Astrocyte (in vitro differentiated cells and primary cell): Measurements from ENCODE around the gene MICAL2. TPM values are rescaled to one million over a fixed set of nuclear protein-coding genes. Genes with fewer than 3 reads are reported as not detected.

Experiments
- DNase-seq: peaks from one replicate; pipeline ENCODE4 v3.0.0-alpha.2; 2010; ENCODE audit warnings: low read depth
- FAIRE-seq: peaks from 2 replicates; lab custom pipeline; 2011; peaks lifted over from hg19 to GRCh38; lab: Jason Lieb, UNC
- H2AFZ ChIP-seq: 2 replicates; pipeline ENCODE4 v1.6.0; 2012; ENCODE audit warnings: low read depth, low read length, inconsistent platforms
- H3K27ac ChIP-seq: 2 replicates; pipeline ENCODE4 v1.5.1; 2011; ENCODE audit warnings: low read depth, low read length, inconsistent platforms
- H3K27me3 ChIP-seq: 2 replicates; pipeline ENCODE4 v1.6.0; 2011; ENCODE audit warnings: low read length, inconsistent platforms; ENCODE audit not compliant: insufficient read depth
- H3K36me3 ChIP-seq: 2 replicates; pipeline ENCODE4 v1.5.1; 2011; ENCODE audit warnings: low read length, inconsistent platforms; ENCODE audit not compliant: insufficient read depth
- H3K4me1 ChIP-seq: 2 replicates; pipeline ENCODE4 v1.5.1; 2011; ENCODE audit warnings: low read length, inconsistent platforms; ENCODE audit not compliant: insufficient read depth
- H3K4me2 ChIP-seq: 2 replicates; pipeline ENCODE4 v1.6.0; 2012; ENCODE audit warnings: low read length, inconsistent platforms
- H3K4me3 ChIP-seq: 2 replicates; pipeline ENCODE4 v1.5.1; 2011; ENCODE audit warnings: low read depth, mild to moderate bottlenecking, low read length, inconsistent platforms; ENCODE audit not compliant: insufficient read depth
- H3K79me2 ChIP-seq: 2 replicates; pipeline ENCODE4 v1.6.0; 2012; ENCODE audit warnings: mild to moderate bottlenecking, low read length, inconsistent platforms; ENCODE audit not compliant: insufficient read depth
- H3K9ac ChIP-seq: 2 replicates; pipeline ENCODE4 v1.6.0; 2012; ENCODE audit warnings: mild to moderate bottlenecking, low read length, inconsistent platforms
- H3K9me3 ChIP-seq: 2 replicates; pipeline ENCODE4 v1.5.1; 2012; ENCODE audit warnings: low read depth, mild to moderate bottlenecking, low read length, inconsistent platforms; ENCODE audit not compliant: insufficient read depth
- H4K20me1 ChIP-seq: 2 replicates; pipeline ENCODE4 v1.6.0; 2012; ENCODE audit warnings: low read length, inconsistent platforms; ENCODE audit not compliant: insufficient read depth
- H3K27ac Mint-ChIP-seq: one replicate; pipeline ENCODE4 v1.8.0; 2021; ENCODE audit warnings: mild to moderate bottlenecking, mixed read lengths; ENCODE audit not compliant: unreplicated experiment
- H3K27me3 Mint-ChIP-seq: one replicate; pipeline ENCODE4 v1.8.0; 2021; ENCODE audit warnings: low read depth, mixed read lengths; ENCODE audit not compliant: unreplicated experiment
- H3K36me3 Mint-ChIP-seq: one replicate; pipeline ENCODE4 v1.8.0; 2021; ENCODE audit warnings: low read depth, mixed read lengths; ENCODE audit not compliant: unreplicated experiment
- H3K4me1 Mint-ChIP-seq: one replicate; pipeline ENCODE4 v1.8.0; 2021; ENCODE audit warnings: low read depth, mixed read lengths; ENCODE audit not compliant: unreplicated experiment
- H3K4me3 Mint-ChIP-seq: one replicate; pipeline ENCODE4 v1.8.0; 2021; ENCODE audit warnings: mild to moderate bottlenecking, moderate library complexity, mixed read lengths; ENCODE audit not compliant: unreplicated experiment
- H3K9me3 Mint-ChIP-seq: one replicate; pipeline ENCODE4 v1.8.0; 2021; ENCODE audit warnings: mild to moderate bottlenecking, mixed read lengths; ENCODE audit not compliant: unreplicated experiment
- EZH2 ChIP-seq: IDR thresholded peaks from 2 replicates; pipeline ENCODE4 v1.6.1; 2012; ENCODE audit warnings: mild to moderate bottlenecking, low read length, inconsistent platforms; ENCODE audit not compliant: insufficient read depth
- total RNA-seq: library from RNA; stranded (reverse); gene quantifications from 2 replicates; pipeline ENCODE4 v1.2.1, GENCODE V29; 2021
- TF ChIP-seq, protein P1 (sequence below): IDR thresholded peaks from 2 replicates; pipeline ENCODE4 v1.5.1; 2011; ENCODE audit warnings: low read depth, mild to moderate bottlenecking, inconsistent platforms, low read length, moderate library complexity; ENCODE audit not compliant: insufficient read depth

Gene MICAL2
- total RNA-seq, 1 donor from 2014 or later: 357 TPM

DNA sequence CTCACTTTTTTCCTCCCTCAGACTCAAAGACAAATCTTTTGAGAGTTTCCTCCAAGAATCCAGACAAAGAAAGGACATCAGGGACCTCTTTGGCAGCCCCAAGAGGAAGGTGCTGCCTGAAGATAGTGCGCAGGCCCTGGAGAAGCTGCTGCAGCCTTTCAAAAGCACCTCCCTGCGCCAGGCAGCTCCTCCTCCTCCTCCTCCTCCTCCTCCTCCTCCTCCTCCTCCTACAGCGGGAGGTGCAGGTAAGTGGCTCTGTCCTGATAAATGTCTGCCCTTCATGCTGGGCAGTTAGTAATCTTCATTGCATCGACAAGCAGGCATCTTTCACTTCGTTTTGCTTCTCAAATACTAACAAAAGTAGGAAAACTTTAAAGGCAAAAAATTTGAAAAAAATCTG lies 184.2 kb downstream of the MICAL2 start:
- no peak overlapping the region for H3K4me3 ChIP-seq
- H2AFZ ChIP-seq: no peak overlapping the region
- no peak overlapping the region for H3K4me2 ChIP-seq
- no peak for DNase-seq
- Mint-ChIP-seq H3K27ac (no peak overlapping the region), H3K27me3 (no peaks in the 10 kb centered on the region), H3K4me1 (peaks cover 3% of the 10 kb centered on the region), H3K36me3 (peaks cover 32% of the 10 kb centered on the region), H3K4me3 (no peak overlapping the region), H3K9me3 (peaks cover 9% of the 10 kb centered on the region)
- H3K27me3 ChIP-seq: no peaks in the 10 kb centered on the region
- no peak overlapping the region for H3K27ac ChIP-seq
- H3K36me3 ChIP-seq: peaks cover 22% of the 10 kb centered on the region
- no peak overlapping the region for H3K9ac ChIP-seq
- H3K9me3 ChIP-seq: no peaks in the 10 kb centered on the region
- no peak for FAIRE-seq
- TF ChIP-seq, protein P1, sequence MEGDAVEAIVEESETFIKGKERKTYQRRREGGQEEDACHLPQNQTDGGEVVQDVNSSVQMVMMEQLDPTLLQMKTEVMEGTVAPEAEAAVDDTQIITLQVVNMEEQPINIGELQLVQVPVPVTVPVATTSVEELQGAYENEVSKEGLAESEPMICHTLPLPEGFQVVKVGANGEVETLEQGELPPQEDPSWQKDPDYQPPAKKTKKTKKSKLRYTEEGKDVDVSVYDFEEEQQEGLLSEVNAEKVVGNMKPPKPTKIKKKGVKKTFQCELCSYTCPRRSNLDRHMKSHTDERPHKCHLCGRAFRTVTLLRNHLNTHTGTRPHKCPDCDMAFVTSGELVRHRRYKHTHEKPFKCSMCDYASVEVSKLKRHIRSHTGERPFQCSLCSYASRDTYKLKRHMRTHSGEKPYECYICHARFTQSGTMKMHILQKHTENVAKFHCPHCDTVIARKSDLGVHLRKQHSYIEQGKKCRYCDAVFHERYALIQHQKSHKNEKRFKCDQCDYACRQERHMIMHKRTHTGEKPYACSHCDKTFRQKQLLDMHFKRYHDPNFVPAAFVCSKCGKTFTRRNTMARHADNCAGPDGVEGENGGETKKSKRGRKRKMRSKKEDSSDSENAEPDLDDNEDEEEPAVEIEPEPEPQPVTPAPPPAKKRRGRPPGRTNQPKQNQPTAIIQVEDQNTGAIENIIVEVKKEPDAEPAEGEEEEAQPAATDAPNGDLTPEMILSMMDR: no peak
- no peak for TF ChIP-seq EZH2
- no peaks in the 10 kb centered on the region for H4K20me1 ChIP-seq
- no peaks in the 10 kb centered on the region for H3K4me1 ChIP-seq
- peaks cover 1% of the 10 kb centered on the region for H3K79me2 ChIP-seq

DNA sequence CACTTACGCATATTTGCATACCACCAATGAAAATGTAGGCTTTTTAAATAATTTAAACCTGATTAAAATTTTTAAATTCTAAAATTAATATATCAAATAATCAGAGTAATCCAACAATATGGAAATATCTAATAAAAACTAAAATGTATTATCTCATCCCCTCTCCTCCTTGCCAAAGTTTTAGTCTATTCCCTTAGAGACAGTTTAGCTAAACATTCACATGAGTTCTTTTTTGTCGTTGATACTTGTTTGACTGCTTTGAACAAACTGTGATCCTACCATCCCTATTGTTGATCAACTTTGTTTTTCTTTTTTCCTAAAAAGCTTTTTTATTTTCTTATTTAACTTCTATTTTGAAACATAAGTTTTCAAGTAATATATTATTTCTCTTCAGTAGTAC lies 185.6 kb downstream of the MICAL2 start:
- Histone ChIP-seq H3K27ac (no peak overlapping the region), H2AFZ (no peak overlapping the region), H3K9ac (no peak overlapping the region), H4K20me1 (no peaks in the 10 kb centered on the region), H3K4me3 (no peak overlapping the region), H3K27me3 (no peaks in the 10 kb centered on the region), H3K4me2 (no peak overlapping the region), H3K9me3 (no peaks in the 10 kb centered on the region), H3K79me2 (peaks cover 4% of the 10 kb centered on the region), H3K4me1 (no peaks in the 10 kb centered on the region), H3K36me3 (peaks cover 29% of the 10 kb centered on the region)
- Mint-ChIP-seq H3K4me3 (no peak overlapping the region), H3K4me1 (no peaks in the 10 kb centered on the region), H3K9me3 (peaks cover 9% of the 10 kb centered on the region), H3K27ac (no peak overlapping the region), H3K27me3 (no peaks in the 10 kb centered on the region), H3K36me3 (peaks cover 33% of the 10 kb centered on the region)
- DNase-seq (no peak), FAIRE-seq (no peak)
- TF ChIP-seq EZH2: no peak

DNA sequence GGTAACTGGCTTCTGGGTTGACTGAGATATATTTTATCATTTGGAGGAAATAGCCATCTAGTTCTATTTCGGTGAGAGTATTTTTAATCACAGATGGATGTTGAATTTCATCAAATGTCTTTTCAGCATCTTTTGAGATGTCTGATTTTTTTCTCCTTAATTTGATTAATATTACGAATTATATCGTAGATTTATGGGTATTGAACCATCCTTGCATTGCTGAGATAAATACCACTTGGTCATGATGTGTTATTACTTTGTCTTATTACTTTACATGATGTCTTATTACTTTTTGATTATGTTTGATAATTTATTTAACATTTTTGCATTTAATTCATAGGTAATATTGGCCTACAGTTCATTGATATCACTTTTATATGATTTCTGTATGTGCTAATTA lies 188.2 kb downstream of the MICAL2 start:
- H3K9me3 ChIP-seq: no peaks in the 10 kb centered on the region

More for the DNA sequence above, 188.2 kb downstream of the MICAL2 start:
- Histone ChIP-seq H3K36me3 (peaks cover 20% of the 10 kb centered on the region), H3K4me2 (no peak overlapping the region), H3K4me1 (no peaks in the 10 kb centered on the region), H3K27me3 (no peaks in the 10 kb centered on the region), H3K27ac (no peak overlapping the region), H3K4me3 (no peak overlapping the region), H3K79me2 (peaks cover 4% of the 10 kb centered on the region), H3K9ac (no peak overlapping the region), H4K20me1 (no peaks in the 10 kb centered on the region), H2AFZ (no peak overlapping the region)
- H3K9me3 Mint-ChIP-seq: peaks cover 6% of the 10 kb centered on the region
- no peak for FAIRE-seq
- H3K4me3 Mint-ChIP-seq: no peak overlapping the region
- no peaks in the 10 kb centered on the region for H3K27me3 Mint-ChIP-seq
- no peak overlapping the region for H3K27ac Mint-ChIP-seq
- peaks cover 7% of the 10 kb centered on the region for H3K4me1 Mint-ChIP-seq
- peaks cover 19% of the 10 kb centered on the region for H3K36me3 Mint-ChIP-seq
- no peak for DNase-seq
- TF ChIP-seq EZH2: no peak
- TF ChIP-seq, protein P1: no peak
